ENCODE results near the gene GNAT2. TPM values are rescaled to one million over a fixed set of nuclear protein-coding genes. Genes with fewer than 3 reads are reported as not detected.
"Not testable (repeated sequence)": the region's sequence is repeated elsewhere in the genome, so short reads cannot be mapped to it uniquely, and the experiment has no call there.

Gene GNAT2
- total RNA-seq: 0.44 and 1.2 TPM in 2 replicates

DNA sequence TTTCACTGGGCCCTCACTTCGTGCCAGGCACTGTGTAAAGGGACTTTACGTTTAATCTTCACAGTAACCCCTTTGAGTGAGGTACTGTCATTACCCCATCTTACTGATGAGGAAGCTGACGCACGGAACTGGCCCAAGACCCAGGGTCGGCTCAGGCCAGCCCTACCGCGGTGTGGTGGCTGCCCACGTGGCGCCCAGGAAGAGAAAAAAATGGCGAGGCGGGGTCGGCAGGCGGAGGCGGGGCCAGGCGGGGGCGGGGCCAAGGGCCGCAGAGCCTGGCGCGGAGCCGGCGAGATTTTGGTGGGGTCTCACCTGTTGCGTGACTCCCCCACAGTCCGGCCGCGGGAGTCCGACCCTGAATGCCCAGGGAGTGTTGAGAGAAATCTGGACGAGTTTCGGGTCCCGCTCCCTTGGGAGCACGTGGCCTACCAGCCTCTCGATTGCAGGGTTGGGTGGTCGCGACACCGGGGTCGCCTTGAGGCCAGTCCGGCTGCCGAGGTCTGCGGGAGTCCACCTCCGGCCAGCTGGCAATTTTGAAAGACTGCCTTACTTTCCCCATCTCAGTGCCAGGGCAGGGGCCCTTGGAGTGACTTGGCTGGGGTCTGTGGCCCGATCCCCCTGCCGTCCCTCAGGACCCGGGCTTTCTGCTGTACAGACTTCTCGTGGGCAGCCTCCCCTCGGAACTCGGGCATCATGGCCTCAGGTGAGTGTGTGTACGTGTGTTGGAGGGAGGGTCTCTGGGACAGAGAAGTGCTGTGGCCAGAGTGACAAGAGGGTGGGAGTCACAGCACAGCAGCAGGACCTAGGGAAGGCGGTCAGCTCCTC lies at the start of gene GNAT2, which contains the start of gene AMPD2:
Gene GNAT2 (minus strand): TSS at position 41 of the 825 bp plus-strand sequence. CDS start 6,746 bp downstream, outside the sequence.
Gene AMPD2 (plus strand): TSS at position 262 of the 825 bp plus-strand sequence. CDS start 1,339 bp downstream, outside the sequence.
- Mint-ChIP-seq H3K4me1 (ENCODE audit: low read depth) (peaks cover 66% of the 10 kb centered on the region), H3K9me3 (no peaks in the 10 kb centered on the region), H3K27me3 (ENCODE audit: insufficient read depth) (peaks cover 2% of the 10 kb centered on the region), H3K36me3 (ENCODE audit: low read depth) (peaks cover 1% of the 10 kb centered on the region), H3K4me3 (peak within 1 kb of the TSS; percentile 95), H3K27ac (peak within 1 kb of the TSS; percentile 97)
- DNase-seq (ENCODE audit: low spot score): peak; percentile 67
- intact Hi-C loops (cut with micrococcal nuclease): loop anchor here (1.0 to 5.0 kb wide), 10 partner anchors 49 to 787 kb away; partner anchors contain the start of genes AHCYL1, ATXN7L2, GSTM1 and GSTM2

- no peak for DNase-seq (ENCODE audit: low spot score)
- H3K4me1 Mint-ChIP-seq (ENCODE audit: low read depth): peaks cover 16% of the 10 kb centered on the region
- no peaks in the 10 kb centered on the region for H3K27me3 Mint-ChIP-seq (ENCODE audit: insufficient read depth)
- peak overlapping the region; percentile 73 for H3K4me3 Mint-ChIP-seq
- no peaks in the 10 kb centered on the region for H3K9me3 Mint-ChIP-seq
- intact Hi-C loops (cut with micrococcal nuclease): loop anchor here (2.0 kb wide), 2 partner anchors 19 to 47 kb away; partner anchors contain the start of gene GSTM1
- no peak overlapping the region for H3K27ac Mint-ChIP-seq
- H3K36me3 Mint-ChIP-seq (ENCODE audit: low read depth): peaks cover 5% of the 10 kb centered on the region
Observed at GRCh38 chr1:109668123-109668775, 48.8 kb upstream of the GNAT2 start.

GRCh38 chr1:109667452-109668122 lies 48.2 kb upstream of the GNAT2 start, which contains the start of gene GSTM2:
Gene GSTM2 (plus strand): TSS chr1:109668057. CDS start chr1:109668116, 59 bp downstream.
- intact Hi-C loops (cut with micrococcal nuclease): loop anchor here (1.0 to 2.0 kb wide), 3 partner anchors 11 to 47 kb away; partner anchors contain the start of genes GSTM1 and GSTM4
- Mint-ChIP-seq H3K4me1 (ENCODE audit: low read depth) (peaks cover 16% of the 10 kb centered on the region), H3K36me3 (ENCODE audit: low read depth) (peaks cover 5% of the 10 kb centered on the region), H3K4me3 (peak within 1 kb of the TSS; percentile 73), H3K27ac (no peak within 1 kb of the TSS), H3K27me3 (ENCODE audit: insufficient read depth) (no peaks in the 10 kb centered on the region), H3K9me3 (no peaks in the 10 kb centered on the region)
- DNase-seq (ENCODE audit: low spot score): peak; percentile 83

GRCh38 chr1:109664671-109665070 lies 45.3 kb upstream of the GNAT2 start:
- no peaks in the 10 kb centered on the region for H3K27me3 Mint-ChIP-seq (ENCODE audit: insufficient read depth)
- H3K27ac Mint-ChIP-seq: no peak overlapping the region

DNA sequence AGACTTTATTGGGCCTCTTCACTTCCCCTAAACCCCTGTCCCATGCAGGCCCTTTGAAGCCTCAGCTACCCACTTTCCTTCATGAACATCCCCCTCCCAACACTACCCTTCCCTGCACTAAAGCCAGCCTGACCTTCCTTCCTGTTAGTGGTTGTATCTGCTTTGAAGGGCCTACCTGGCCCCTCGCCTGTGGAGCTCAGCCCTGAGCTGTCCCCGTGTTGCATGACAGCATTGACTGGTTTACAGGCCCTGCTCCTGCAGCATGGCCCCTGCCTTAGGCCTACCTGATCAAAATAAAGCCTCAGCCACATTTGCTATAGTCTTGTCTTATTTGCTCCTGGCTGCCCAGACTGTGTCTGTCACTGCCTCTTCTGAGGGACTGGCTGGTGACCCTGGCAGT lies 42.0 kb upstream of the GNAT2 start:
- Mint-ChIP-seq H3K9me3 (no peaks in the 10 kb centered on the region), H3K4me3 (no peak overlapping the region), H3K27me3 (ENCODE audit: insufficient read depth) (no peaks in the 10 kb centered on the region), H3K36me3 (ENCODE audit: low read depth) (peaks cover 17% of the 10 kb centered on the region), H3K4me1 (ENCODE audit: low read depth) (no peaks in the 10 kb centered on the region), H3K27ac (no peak overlapping the region)
- intact Hi-C loops (cut with micrococcal nuclease): no loop called here
- DNase-seq (ENCODE audit: low spot score): no peak

More at GRCh38 chr1:109664671-109665070, 45.3 kb upstream of the GNAT2 start:
- no peak for DNase-seq (ENCODE audit: low spot score)
- intact Hi-C loops (cut with micrococcal nuclease): no loop called here
- Mint-ChIP-seq H3K4me1 (ENCODE audit: low read depth) (peaks cover 15% of the 10 kb centered on the region), H3K9me3 (no peaks in the 10 kb centered on the region), H3K4me3 (no peak overlapping the region), H3K36me3 (ENCODE audit: low read depth) (peaks cover 14% of the 10 kb centered on the region)

DNA sequence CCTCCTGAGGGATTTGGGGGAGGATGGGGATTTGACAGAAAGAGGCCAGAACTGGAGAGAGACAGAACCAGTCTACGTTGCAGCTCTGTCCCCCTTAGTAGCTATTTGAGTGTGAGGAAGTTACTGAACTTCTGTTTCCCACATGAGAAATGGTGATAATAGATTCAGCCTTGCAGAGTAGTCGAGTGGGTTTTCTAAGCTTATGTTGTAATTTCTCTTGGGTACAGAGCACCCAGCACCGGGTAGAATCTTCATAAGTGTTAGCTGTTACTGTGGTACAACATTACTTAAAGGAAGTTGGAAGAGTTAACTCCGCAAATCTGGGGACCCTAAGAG lies 41.2 kb upstream of the GNAT2 start:
- DNase-seq (ENCODE audit: low spot score); H3K4me1 Mint-ChIP-seq (ENCODE audit: low read depth); H3K27me3 Mint-ChIP-seq (ENCODE audit: insufficient read depth); intact Hi-C loops (cut with micrococcal nuclease); H3K9me3 Mint-ChIP-seq; H3K4me3 Mint-ChIP-seq; H3K27ac Mint-ChIP-seq: not testable (repeated sequence)
- peaks cover 20% of the 10 kb centered on the region for H3K36me3 Mint-ChIP-seq (ENCODE audit: low read depth)

GRCh38 chr1:109659997-109660690 lies 40.7 kb upstream of the GNAT2 start:
- no peak for DNase-seq (ENCODE audit: low spot score)
- Mint-ChIP-seq H3K27me3 (ENCODE audit: insufficient read depth) (no peaks in the 10 kb centered on the region), H3K36me3 (ENCODE audit: low read depth) (peaks cover 20% of the 10 kb centered on the region), H3K4me3 (no peak overlapping the region), H3K9me3 (no peaks in the 10 kb centered on the region), H3K4me1 (ENCODE audit: low read depth) (peaks cover 10% of the 10 kb centered on the region), H3K27ac (no peak overlapping the region)
- intact Hi-C loops (cut with micrococcal nuclease): no loop called here

- intact Hi-C loops (cut with micrococcal nuclease): no loop called here
- H3K27me3 Mint-ChIP-seq (ENCODE audit: insufficient read depth): no peaks in the 10 kb centered on the region
- H3K27ac Mint-ChIP-seq: peak overlapping the region; percentile 15
- DNase-seq (ENCODE audit: low spot score): no peak
- peak overlapping the region; percentile 8 for H3K4me3 Mint-ChIP-seq
- H3K4me1 Mint-ChIP-seq (ENCODE audit: low read depth): peaks cover 15% of the 10 kb centered on the region
- H3K9me3 Mint-ChIP-seq: no peaks in the 10 kb centered on the region
- H3K36me3 Mint-ChIP-seq (ENCODE audit: low read depth): peaks cover 20% of the 10 kb centered on the region
Observed at GRCh38 chr1:109659145-109659544, 39.7 kb upstream of the GNAT2 start.

GRCh38 chr1:109658533-109659042 lies 39.2 kb upstream of the GNAT2 start:
- no peaks in the 10 kb centered on the region for H3K9me3 Mint-ChIP-seq
- peaks cover under 1% of the 10 kb centered on the region for H3K27me3 Mint-ChIP-seq (ENCODE audit: insufficient read depth)
- H3K4me1 Mint-ChIP-seq (ENCODE audit: low read depth): peaks cover 15% of the 10 kb centered on the region
- peaks cover 20% of the 10 kb centered on the region for H3K36me3 Mint-ChIP-seq (ENCODE audit: low read depth)
- intact Hi-C loops (cut with micrococcal nuclease): no loop called here
- H3K4me3 Mint-ChIP-seq: peak overlapping the region; percentile 8
- no peak for DNase-seq (ENCODE audit: low spot score)
- peak overlapping the region; percentile 15 for H3K27ac Mint-ChIP-seq

DNA sequence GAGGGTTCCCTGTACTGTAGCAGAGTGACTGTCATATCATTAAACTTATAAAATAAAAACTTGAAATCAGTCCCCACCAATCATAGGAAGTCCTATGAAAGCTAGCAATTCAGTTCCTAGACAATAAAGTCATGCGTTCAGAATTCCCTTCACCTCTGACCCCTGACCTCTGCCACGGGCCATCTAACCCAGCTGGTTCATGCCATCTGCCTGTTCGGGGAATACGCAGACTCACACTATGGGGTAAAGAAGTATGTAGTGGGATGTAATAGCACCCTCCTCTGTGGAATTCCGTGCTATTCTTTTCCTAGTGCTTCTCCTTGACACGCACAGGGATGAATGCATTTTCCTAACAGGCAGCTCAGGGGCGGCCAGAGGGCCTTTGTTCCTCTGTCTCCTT lies 38.6 kb upstream of the GNAT2 start:
- H3K27me3 Mint-ChIP-seq (ENCODE audit: insufficient read depth): peaks cover 6% of the 10 kb centered on the region
- peaks cover 15% of the 10 kb centered on the region for H3K4me1 Mint-ChIP-seq (ENCODE audit: low read depth)
- H3K4me3 Mint-ChIP-seq: peak overlapping the region; percentile 57
- no peaks in the 10 kb centered on the region for H3K9me3 Mint-ChIP-seq
- no peak overlapping the region for H3K27ac Mint-ChIP-seq
- H3K36me3 Mint-ChIP-seq (ENCODE audit: low read depth): peaks cover 20% of the 10 kb centered on the region
- intact Hi-C loops (cut with micrococcal nuclease): no loop called here
- no peak for DNase-seq (ENCODE audit: low spot score)

DNA sequence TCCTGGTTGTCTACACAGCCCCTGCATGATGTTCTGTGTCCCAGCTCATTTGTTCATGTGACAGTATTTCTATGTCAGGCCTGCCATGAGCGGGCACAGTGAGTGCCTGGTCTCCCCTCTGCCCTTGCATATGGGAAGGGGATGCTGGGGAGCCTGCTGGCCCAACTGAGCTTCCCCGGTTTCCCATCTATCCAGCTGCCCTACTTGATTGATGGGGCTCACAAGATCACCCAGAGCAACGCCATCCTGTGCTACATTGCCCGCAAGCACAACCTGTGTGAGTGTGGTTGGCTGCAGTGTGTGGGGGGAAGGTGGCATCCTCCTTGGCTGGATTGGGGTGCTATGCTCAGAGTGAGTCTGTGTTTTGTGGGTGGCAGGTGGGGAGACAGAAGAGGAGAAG lies 38.0 kb upstream of the GNAT2 start:
- peaks cover 20% of the 10 kb centered on the region for H3K36me3 Mint-ChIP-seq (ENCODE audit: low read depth)
- H3K9me3 Mint-ChIP-seq: no peaks in the 10 kb centered on the region
- H3K27ac Mint-ChIP-seq: no peak overlapping the region
- peak overlapping the region; percentile 57 for H3K4me3 Mint-ChIP-seq
- peaks cover 8% of the 10 kb centered on the region for H3K27me3 Mint-ChIP-seq (ENCODE audit: insufficient read depth)
- intact Hi-C loops (cut with micrococcal nuclease): no loop called here
- peaks cover 15% of the 10 kb centered on the region for H3K4me1 Mint-ChIP-seq (ENCODE audit: low read depth)
- DNase-seq (ENCODE audit: low spot score): no peak
